CD4-positive, alpha-beta T cell treated with Interferon gamma for 1 hour (primary cell): ENCODE measurements around the gene CEACAM20.
A peak's percentile ranks its signal among the peaks of the same experiment; 100 is the strongest.
"Not testable (repeated sequence)": the region's sequence is repeated elsewhere in the genome, so short reads cannot be mapped to it uniquely, and the experiment has no call there.

ENCODE experiments used
- DNase-seq: peaks from one replicate; pipeline ENCODE4 v3.0.0-alpha.2; 2020

Gene CEACAM20

GRCh38 chr19:44548736-44549135 lies 19.3 kb upstream of the CEACAM20 start:
- DNase-seq, result no peak

GRCh38 chr19:44544031-44544430 lies 14.6 kb upstream of the CEACAM20 start:
- no peak for DNase-seq

- DNase-seq, result no peak
Observed at GRCh38 chr19:44542671-44543070, 13.2 kb upstream of the CEACAM20 start.

- no peak for DNase-seq
Observed at GRCh38 chr19:44540736-44541135, 11.3 kb upstream of the CEACAM20 start.

GRCh38 chr19:44539991-44540390 lies 10.5 kb upstream of the CEACAM20 start:
- no peak for DNase-seq

- DNase-seq, result no peak
Observed at GRCh38 chr19:44539236-44539826, 9.9 kb upstream of the CEACAM20 start.

- not testable (repeated sequence) for DNase-seq
Observed at GRCh38 chr19:44535361-44535760, 5.9 kb upstream of the CEACAM20 start.

- DNase-seq, result no peak
Observed at GRCh38 chr19:44532819-44533218, 3.3 kb upstream of the CEACAM20 start.

- no peak for DNase-seq
Observed at GRCh38 chr19:44530777-44531176, 1.3 kb upstream of the CEACAM20 start.

GRCh38 chr19:44527554-44527953 lies 1.9 kb downstream of the CEACAM20 start:
- no peak for DNase-seq

- DNase-seq, result no peak
Observed at GRCh38 chr19:44525721-44526430, 3.6 kb downstream of the CEACAM20 start.

- no peak for DNase-seq
Observed at GRCh38 chr19:44521370-44521769, 8.1 kb downstream of the CEACAM20 start.

GRCh38 chr19:44517146-44517545 lies 12.3 kb downstream of the CEACAM20 start:
- DNase-seq, result no peak

- DNase-seq, result no peak
Observed at GRCh38 chr19:44515907-44516306, 13.6 kb downstream of the CEACAM20 start.

GRCh38 chr19:44515031-44515430 lies 14.4 kb downstream of the CEACAM20 start:
- DNase-seq, result no peak

- no peak for DNase-seq
Observed at GRCh38 chr19:44512326-44513298, 16.9 kb downstream of the CEACAM20 start.

- DNase-seq, result no peak
Observed at GRCh38 chr19:44509478-44509877, 20.0 kb downstream of the CEACAM20 start.

- peak; percentile 94 for DNase-seq
Observed at GRCh38 chr19:44499962-44500949, 29.2 kb downstream of the CEACAM20 start, which contains the start of gene ZNF180. ZNF180 (minus strand) TSS chr19:44500522; CDS start chr19:44497334, 3,188 bp downstream.

- no peak for DNase-seq
Observed at GRCh38 chr19:44499559-44499958, 29.9 kb downstream of the CEACAM20 start.

- no peak for DNase-seq
Observed at GRCh38 chr19:44498988-44499387, 30.5 kb downstream of the CEACAM20 start.

GRCh38 chr19:44496711-44497110 lies 32.8 kb downstream of the CEACAM20 start:
- DNase-seq, result no peak
